Panc1 (cell line): ENCODE results near the gene ASCC1.

ENCODE experiments used
- CTCF ChIP-seq: fragments of 450-650 bp; IDR thresholded peaks from 2 replicates; pipeline ENCODE4 v1.5.1; 2017; ENCODE audit warnings: mild to moderate bottlenecking
- POLR2AphosphoS5 ChIP-seq: IDR thresholded peaks from 2 replicates; pipeline ENCODE4 v1.6.1; 2012; ENCODE audit warnings: mild to moderate bottlenecking, low read depth, low read length, moderate library complexity
- REST ChIP-seq, 2 experiments: IDR thresholded peaks; 2 replicates each; pipeline ENCODE4 v1.6.1; 2011 to 2012; ENCODE audit warnings: low read depth in 2 of 2, control low read depth in 1 of 2, low read length in 1 of 2, mild to moderate bottlenecking in 1 of 2, moderate library complexity in 1 of 2; ENCODE audit not compliant: insufficient read depth in 1 of 2
- TCF7L2 ChIP-seq: IDR thresholded peaks from 2 replicates; pipeline ENCODE4 v1.6.1; 2011; ENCODE audit warnings: mild to moderate bottlenecking, low read depth, low read length, inconsistent platforms

- no peak for TF ChIP-seq CTCF
- no peak for TF ChIP-seq POLR2AphosphoS5
- TF ChIP-seq TCF7L2, result no peak
- no peak for TF ChIP-seq REST (IDR thresholded peaks at IDR 0.05; ENCODE audit: insufficient read depth in 1 of 2, low read depth in 2 of 2, low read length in 1 of 2)
Observed at GRCh38 chr10:72218726-72219125, 2.6 kb upstream of the ASCC1 start.
